Measurements from ENCODE around the gene NDUFAF4. TPM values are rescaled to one million over a fixed set of nuclear protein-coding genes. Genes with fewer than 3 reads are reported as not detected.

Gene NDUFAF4
- total and polyA plus RNA-seq, 2 of the 8 experiments (the other 6 are each of a cell fraction or from before 2014, with no cell fraction given): 21.9 to 84.4 TPM

GRCh38 chr6:96909811-96910210 lies 12.1 kb upstream of the NDUFAF4 start:
- Histone ChIP-seq H2BK20ac (ENCODE audit: low read length) (no peak overlapping the region), H4K8ac (ENCODE audit: extremely low read depth, insufficient read depth, low read length) (no peak overlapping the region), H2BK15ac (ENCODE audit: low read length) (no peak overlapping the region), H3K9me3 (ENCODE audit: insufficient read depth in 2 of 2, low read depth in 1 of 2, low read length in 1 of 2) (no peaks in the 10 kb centered on the region), H3K4ac (replicated peaks; ENCODE audit: insufficient read length, low read depth, low read length) (no peak overlapping the region), H3K4me1 (replicated peaks in 1 of 4; ENCODE audit: control insufficient read depth in 3 of 4, insufficient read depth in 4 of 4, low read length in 3 of 4) (no peaks in the 10 kb centered on the region), H2BK5ac (ENCODE audit: low read depth, low read length) (no peak overlapping the region), H3K4me3 (ENCODE audit: extremely low read depth in 1 of 4, insufficient read depth in 2 of 4, low read depth in 3 of 4, low read length in 4 of 4) (no peak overlapping the region), H2BK120ac (replicated peaks; ENCODE audit: low read depth, low read length) (no peak overlapping the region), H2AK5ac (ENCODE audit: low read depth, low read length) (no peak overlapping the region), H3K27ac (ENCODE audit: low read depth, low read length) (no peak overlapping the region), H3K27me3 (replicated peaks in 1 of 4; ENCODE audit: control insufficient read depth in 3 of 4, extremely low read depth in 1 of 4, insufficient read depth in 3 of 4, low read length in 3 of 4) (peaks cover 0 to 1% (median 0%) of the 10 kb centered on the region in 4 experiments; a peak in 1 of 7 replicates), H3K23me2 (ENCODE audit: low read depth, low read length) (no peaks in the 10 kb centered on the region; the same call in 1 of the 2 replicates), H3K23ac (ENCODE audit: insufficient read length) (no peak overlapping the region), H2BK12ac (ENCODE audit: low read depth, low read length) (no peak overlapping the region), H3K4me2 (ENCODE audit: insufficient read depth in 1 of 2, low read depth in 2 of 2, low read length in 2 of 2) (no peak overlapping the region), H3K36me3 (ENCODE audit: control insufficient read depth in 2 of 4, insufficient read depth in 4 of 4, low read length in 3 of 4) (no peaks in the 10 kb centered on the region; a peak in 1 of 8 replicates), H4K91ac (replicated peaks; ENCODE audit: insufficient read length, low read length) (no peak overlapping the region), H4K5ac (ENCODE audit: insufficient read length, low read depth, low read length) (no peak overlapping the region), H2AFZ (ENCODE audit: low read length) (no peak overlapping the region), H3K18ac (ENCODE audit: extremely low read depth, low read length) (no peak overlapping the region), H3K9ac (replicated peaks in 1 of 4; ENCODE audit: extremely low read depth in 1 of 4, low read depth in 3 of 4, low read length in 3 of 4) (no peak overlapping the region), H3K56ac (replicated peaks; ENCODE audit: insufficient read length, low read depth, low read length) (no peak overlapping the region), H3K79me1 (ENCODE audit: low read depth, low read length) (no peaks in the 10 kb centered on the region), H3K79me2 (ENCODE audit: control insufficient read depth in 1 of 2, insufficient read depth in 2 of 2, low read length in 2 of 2) (no peaks in the 10 kb centered on the region), H3K14ac (ENCODE audit: insufficient read length) (no peak overlapping the region), H4K20me1 (replicated peaks in 1 of 2; ENCODE audit: control insufficient read depth in 1 of 2, insufficient read depth in 2 of 2, low read length in 2 of 2) (no peaks in the 10 kb centered on the region)
- no peak for DNase-seq (ENCODE audit: low read depth in 1 of 2, low spot score in 2 of 2)
- POLR2A ChIA-PET (ENCODE audit: partially characterized antibody): no interaction called here
- 96% methylated on average over 2 of the region's 2 CpGs; no CpG with 5 or more reads in 1 of the 2 experiments for WGBS, 2 experiments (ENCODE audit: extremely low coverage in 1 of 2, insufficient coverage in 1 of 2, insufficient read length in 1 of 2, insufficient replicate concordance in 2 of 2, low coverage in 1 of 2, low lambda C conversion rate in 2 of 2, missing lambda C conversion rate in 1 of 2)
- TF ChIP-seq ASH2L (IDR thresholded peaks at IDR 0.05; ENCODE audit: low read length): no peak
- no peak for TF ChIP-seq CHD1 (IDR thresholded peaks at IDR 0.05; ENCODE audit: low read depth, low read length)
- no peak for TF ChIP-seq RFX5 (IDR thresholded peaks at IDR 0.05; ENCODE audit: borderline replicate concordance, low read depth, low read length)
- CTCF ChIA-PET (ENCODE audit: partially characterized antibody): interaction anchor here (0.6 to 2.7 kb wide), 4 partner anchors 8 to 146 kb away, joined by 3 to 9 read pairs (median 3); no protein-coding TSS in a partner anchor
- no peak for FAIRE-seq

Measured in H1 (cell line).